ENCODE results near the gene RABAC1. TPM values are rescaled to one million over a fixed set of nuclear protein-coding genes. Genes with fewer than 3 reads are reported as not detected.

Gene RABAC1
- total RNA-seq, 6 donors from 2014 or later = 59.7 to 222 (median 163) TPM

GRCh38 chr19:41911889-41912731 lies 47.0 kb downstream of the RABAC1 start:
- Histone ChIP-seq H3K9me3 (no peaks in the 10 kb centered on the region), H3K4me3 (no peak overlapping the region), H3K4me1 (peaks cover 5 to 31% (median 20%) of the 10 kb centered on the region in 4 donors), H3K27ac (no peak overlapping the region), H3K27me3 (peaks cover 0 to 38% (median 25%) of the 10 kb centered on the region in 4 donors), H3K36me3 (peaks cover under 1 to 12% (median 6%) of the 10 kb centered on the region in 4 donors)
- TF ChIP-seq EP300 (IDR thresholded peaks at IDR 0.05) = no peak
- no peak for TF ChIP-seq CTCF (IDR thresholded peaks at IDR 0.05)
- TF ChIP-seq POLR2AphosphoS5 (IDR thresholded peaks at IDR 0.05) = no peak
- TF ChIP-seq POLR2A (IDR thresholded peaks at IDR 0.05) = no peak
- DNase-seq (no peak), ATAC-seq (ENCODE audit: low FRiP score in 2 of 2) (peak in 1 of 2 donors; percentile 2)
- WGBS, 2 donors = 15 to 23% methylated on average over 16 to 28 of the region's 29 CpGs

- Histone ChIP-seq H3K36me3 (peaks cover 9 to 21% (median 14%) of the 10 kb centered on the region in 4 donors), H3K27me3 (peaks cover 0 to 38% (median 25%) of the 10 kb centered on the region in 4 donors), H3K27ac (no peak overlapping the region), H3K4me3 (no peak overlapping the region), H3K4me1 (peaks cover 5 to 31% (median 22%) of the 10 kb centered on the region in 4 donors), H3K9me3 (no peaks in the 10 kb centered on the region)
- no peak for ATAC-seq (ENCODE audit: low FRiP score in 2 of 2)
- TF ChIP-seq POLR2AphosphoS5 (IDR thresholded peaks at IDR 0.05) (no peak), POLR2A (IDR thresholded peaks at IDR 0.05) (no peak), EP300 (IDR thresholded peaks at IDR 0.05) (no peak), CTCF (IDR thresholded peaks at IDR 0.05) (no peak)
- no peak for DNase-seq
- WGBS, 2 donors = 66 to 68% methylated on average over 4 to 13 of the region's 13 CpGs
Measured at GRCh38 chr19:41910992-41911888, 47.9 kb downstream of the RABAC1 start.

GRCh38 chr19:41910240-41910991 lies 48.7 kb downstream of the RABAC1 start:
- 60% methylated on average over 8 to 12 of the region's 12 CpGs for WGBS, 2 donors
- peaks cover 0 to 32% (median 22%) of the 10 kb centered on the region in 4 donors for H3K27me3 ChIP-seq
- H3K36me3 ChIP-seq = peaks cover 15 to 29% (median 22%) of the 10 kb centered on the region in 4 donors
- H3K27ac ChIP-seq = no peak overlapping the region
- no peaks in the 10 kb centered on the region for H3K9me3 ChIP-seq
- H3K4me3 ChIP-seq = no peak overlapping the region
- no peak for ATAC-seq (ENCODE audit: low FRiP score in 2 of 2)
- TF ChIP-seq POLR2A (IDR thresholded peaks at IDR 0.05) = no peak
- TF ChIP-seq CTCF (IDR thresholded peaks at IDR 0.05) = no peak
- no peak for TF ChIP-seq POLR2AphosphoS5 (IDR thresholded peaks at IDR 0.05)
- no peak for TF ChIP-seq EP300 (IDR thresholded peaks at IDR 0.05)
- no peak for DNase-seq
- peaks cover 4 to 33% (median 25%) of the 10 kb centered on the region in 4 donors for H3K4me1 ChIP-seq

- peaks cover 0 to 35% (median 26%) of the 10 kb centered on the region in 4 donors for H3K4me1 ChIP-seq
- peaks cover 19 to 36% (median 30%) of the 10 kb centered on the region in 4 donors for H3K36me3 ChIP-seq
- DNase-seq (no peak), ATAC-seq (ENCODE audit: low FRiP score in 2 of 2) (no peak)
- TF ChIP-seq CTCF (IDR thresholded peaks at IDR 0.05) (no peak), POLR2AphosphoS5 (IDR thresholded peaks at IDR 0.05) (no peak), EP300 (IDR thresholded peaks at IDR 0.05) (no peak), POLR2A (IDR thresholded peaks at IDR 0.05) (no peak)
- 60 to 83% methylated on average over 2 to 13 of the region's 13 CpGs for WGBS, 2 donors
- no peak overlapping the region for H3K27ac ChIP-seq
- no peak overlapping the region for H3K4me3 ChIP-seq
- peaks cover 0 to 26% (median 19%) of the 10 kb centered on the region in 4 donors for H3K27me3 ChIP-seq
- no peaks in the 10 kb centered on the region for H3K9me3 ChIP-seq
Measured at GRCh38 chr19:41909706-41910105, 49.4 kb downstream of the RABAC1 start.
